Astrocyte (in vitro differentiated cells and primary cell): ENCODE results near the gene ZNF197.

Experiments
- CTCF ChIP-seq: IDR thresholded peaks from 2 replicates; pipeline ENCODE4 v1.5.1; 2011; ENCODE audit warnings: low read depth, mild to moderate bottlenecking, inconsistent platforms, low read length, moderate library complexity; ENCODE audit not compliant: insufficient read depth
- EZH2 ChIP-seq: IDR thresholded peaks from 2 replicates; pipeline ENCODE4 v1.6.1; 2012; ENCODE audit warnings: mild to moderate bottlenecking, low read length, inconsistent platforms; ENCODE audit not compliant: insufficient read depth

GRCh38 chr3:44624749-44625480 lies at the start of gene ZNF197:
- TF ChIP-seq CTCF (no peak), EZH2 (no peak)
